ENCODE data around the gene ZNF248. TPM values are rescaled to one million over a fixed set of nuclear protein-coding genes. Genes with fewer than 3 reads are reported as not detected.
"Not testable (repeated sequence)": the region's sequence is repeated elsewhere in the genome, so short reads cannot be mapped to it uniquely, and the experiment has no call there.

ZNF248 gene
- total RNA-seq, 2 donors from 2014 or later, result 4.2 to 5.5 TPM

DNA sequence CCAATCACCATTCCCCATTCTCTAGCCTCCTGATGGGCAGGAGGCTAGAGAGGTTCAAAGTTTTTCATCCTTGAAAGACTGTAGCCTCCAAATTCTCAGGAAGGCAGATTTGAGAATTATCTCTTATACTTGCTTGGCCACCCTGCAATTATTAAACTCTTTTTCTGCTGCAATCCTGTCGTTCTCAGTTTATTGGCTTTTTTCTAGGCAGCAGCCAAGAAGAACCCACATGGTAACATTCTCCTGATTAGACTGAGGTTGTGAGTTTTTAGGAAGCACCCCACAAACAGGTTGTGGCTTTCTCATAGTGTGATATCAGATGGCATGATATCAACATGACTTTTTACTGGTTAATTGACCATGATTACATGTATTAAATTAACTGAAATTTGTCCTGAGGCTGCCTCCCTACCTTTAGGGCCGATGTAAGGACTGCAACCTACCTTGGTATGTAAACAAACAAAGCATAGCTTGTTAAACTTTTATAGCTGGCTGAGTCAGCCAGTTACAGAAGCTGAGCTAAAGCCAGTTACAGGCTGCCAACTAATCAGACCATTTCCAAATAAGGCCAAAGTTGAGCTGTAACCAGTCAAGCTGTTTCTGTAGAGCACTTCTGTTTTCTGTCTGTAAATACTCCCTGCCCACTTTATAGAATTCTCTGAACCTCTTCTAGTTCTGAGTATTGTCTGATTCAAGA, 3.2 kb upstream of the ZNF248 start:
- H3K27me3 Mint-ChIP-seq, result no peaks in the 10 kb centered on the region
- peaks cover 3% of the 10 kb centered on the region for H3K36me3 Mint-ChIP-seq (ENCODE audit: low read depth)
- no peak for DNase-seq
- peak overlapping the region; percentile 47 for H3K27ac Mint-ChIP-seq
- ATAC-seq, result no peak
- H3K4me3 Mint-ChIP-seq, result no peak overlapping the region
- H3K9me3 ChIP-seq (ENCODE audit: control insufficient read depth, low read length, poor library complexity, severe bottlenecking), result no peaks in the 10 kb centered on the region
- H3K4me1 Mint-ChIP-seq, result peaks cover 17% of the 10 kb centered on the region

DNA sequence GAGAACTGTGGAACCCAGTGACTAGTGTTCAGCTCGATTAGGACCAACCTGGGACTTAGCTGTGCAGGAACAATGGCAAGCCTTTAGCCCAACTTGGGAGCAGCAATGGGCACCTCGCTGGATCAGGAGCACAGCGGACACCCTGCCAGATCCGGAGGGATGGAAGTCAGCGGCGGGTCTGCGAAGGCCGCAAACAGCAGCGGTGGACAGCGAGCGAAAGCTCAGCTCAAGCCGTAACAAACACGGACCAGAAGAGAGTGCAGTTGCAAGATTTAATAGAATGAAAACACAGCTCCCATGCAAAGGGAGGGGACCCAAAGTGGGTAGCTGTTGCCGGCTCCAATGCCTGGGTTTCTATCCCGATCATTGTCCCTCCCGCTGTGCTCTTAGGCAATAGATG, 1.9 kb upstream of the ZNF248 start:
- not testable (repeated sequence) for H3K27me3 Mint-ChIP-seq; H3K27ac Mint-ChIP-seq; ATAC-seq; H3K9me3 ChIP-seq (ENCODE audit: control insufficient read depth, low read length, poor library complexity, severe bottlenecking); DNase-seq; H3K4me3 Mint-ChIP-seq; H3K36me3 Mint-ChIP-seq (ENCODE audit: low read depth)
- peaks cover 24% of the 10 kb centered on the region for H3K4me1 Mint-ChIP-seq

DNA sequence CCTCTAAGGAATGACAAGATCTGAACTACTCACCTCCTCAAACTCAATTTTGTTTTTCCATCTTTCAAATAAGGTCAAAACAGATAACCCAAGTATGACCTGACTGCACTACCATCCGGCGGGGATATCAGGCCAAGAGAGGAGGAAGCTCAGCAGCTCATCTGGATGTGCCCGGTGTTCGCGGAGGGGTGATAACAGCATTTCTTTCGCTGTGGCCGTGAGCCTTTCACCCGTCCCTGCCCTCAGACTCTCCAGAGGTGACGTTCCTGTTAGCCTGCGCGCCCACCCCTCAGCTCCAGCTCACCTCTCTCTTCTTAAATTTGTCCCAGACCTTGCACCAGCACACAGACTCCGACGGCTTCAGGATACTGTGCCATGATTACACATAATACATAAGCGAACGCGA, 526 bp downstream of the ZNF248 start:
- Mint-ChIP-seq H3K27me3 (no peaks in the 10 kb centered on the region), H3K4me3 (peak overlapping the region; percentile 97), H3K36me3 (ENCODE audit: low read depth) (peaks cover 8% of the 10 kb centered on the region), H3K27ac (peak overlapping the region; percentile 95), H3K4me1 (peaks cover 34% of the 10 kb centered on the region)
- no peaks in the 10 kb centered on the region for H3K9me3 ChIP-seq (ENCODE audit: control insufficient read depth, low read length, poor library complexity, severe bottlenecking)
- DNase-seq, result peak in 1 of 3 donors; percentile 5
- ATAC-seq, result peak; percentile 10

DNA sequence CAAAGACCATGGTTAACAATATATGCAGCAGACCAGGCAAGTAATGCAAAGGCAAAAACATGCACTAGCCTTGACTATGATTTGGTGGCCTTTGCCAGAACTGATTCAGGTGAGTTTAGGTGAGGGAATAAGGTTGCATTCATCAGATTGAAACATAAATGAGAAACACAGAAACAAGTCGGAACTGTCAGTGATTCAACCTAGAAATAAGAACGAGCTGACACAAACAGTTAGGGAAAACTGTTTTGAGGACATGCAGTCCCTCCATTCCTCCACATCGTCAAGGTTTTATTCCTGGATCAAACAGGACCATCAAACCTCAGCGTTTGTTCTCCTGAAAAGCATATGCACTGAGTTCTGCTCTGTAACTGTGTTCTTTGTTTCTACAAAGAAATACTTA, 1.8 kb downstream of the ZNF248 start:
- H3K27ac Mint-ChIP-seq, result peak overlapping the region; percentile 95
- no peaks in the 10 kb centered on the region for H3K9me3 ChIP-seq (ENCODE audit: control insufficient read depth, low read length, poor library complexity, severe bottlenecking)
- H3K4me3 Mint-ChIP-seq, result no peak overlapping the region
- H3K36me3 Mint-ChIP-seq (ENCODE audit: low read depth), result peaks cover 8% of the 10 kb centered on the region
- peaks cover 34% of the 10 kb centered on the region for H3K4me1 Mint-ChIP-seq
- ATAC-seq (no peak), DNase-seq (no peak)
- no peaks in the 10 kb centered on the region for H3K27me3 Mint-ChIP-seq

DNA sequence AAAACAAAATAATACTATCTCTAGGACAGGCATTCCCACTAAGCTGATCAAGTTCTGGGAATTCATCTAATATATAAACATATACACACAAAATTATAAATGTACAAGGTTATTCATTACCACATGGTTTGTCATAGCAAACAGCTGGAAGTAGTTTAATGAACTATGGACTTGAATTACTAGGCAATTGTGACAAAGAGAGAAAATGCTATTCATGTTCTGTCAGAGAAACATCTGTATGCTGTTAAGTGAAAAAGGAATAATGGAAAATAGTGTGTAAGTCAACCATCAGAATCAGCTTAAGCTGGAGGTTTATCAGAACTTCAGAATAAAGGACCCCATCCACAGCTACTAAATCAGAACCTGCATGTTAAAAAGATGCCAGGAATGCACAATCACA, 2.8 kb downstream of the ZNF248 start:
- no peak overlapping the region for H3K4me3 Mint-ChIP-seq
- DNase-seq, result no peak
- peaks cover 8% of the 10 kb centered on the region for H3K36me3 Mint-ChIP-seq (ENCODE audit: low read depth)
- peaks cover 34% of the 10 kb centered on the region for H3K4me1 Mint-ChIP-seq
- no peak overlapping the region for H3K27ac Mint-ChIP-seq
- no peak for ATAC-seq
- H3K9me3 ChIP-seq (ENCODE audit: control insufficient read depth, low read length, poor library complexity, severe bottlenecking), result no peaks in the 10 kb centered on the region
- no peaks in the 10 kb centered on the region for H3K27me3 Mint-ChIP-seq

DNA sequence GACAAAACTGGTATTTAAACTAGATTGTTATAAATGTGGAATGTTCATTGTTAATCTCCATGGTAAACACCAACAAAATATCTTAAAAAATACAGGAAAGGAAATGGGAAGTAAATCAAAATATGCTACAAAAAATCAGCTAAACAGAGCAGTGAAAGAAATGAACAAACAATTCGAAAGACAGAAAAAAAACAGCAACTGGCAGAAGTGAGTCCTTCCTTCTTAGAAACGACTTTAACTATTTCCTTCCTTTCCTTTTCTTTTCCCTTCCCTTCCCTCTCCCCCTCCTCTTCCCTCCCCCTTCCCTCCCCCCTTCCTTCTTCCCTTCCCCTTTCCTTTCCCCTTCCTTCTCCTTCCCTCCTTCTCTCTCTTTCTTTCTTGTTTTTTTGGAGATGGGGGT, 12.8 kb downstream of the ZNF248 start:
- no peaks in the 10 kb centered on the region for H3K9me3 ChIP-seq (ENCODE audit: control insufficient read depth, low read length, poor library complexity, severe bottlenecking)
- Mint-ChIP-seq H3K36me3 (ENCODE audit: low read depth) (peaks cover 4% of the 10 kb centered on the region), H3K4me1 (no peaks in the 10 kb centered on the region), H3K27me3 (no peaks in the 10 kb centered on the region), H3K4me3 (no peak overlapping the region), H3K27ac (no peak overlapping the region)
- no peak for DNase-seq
- ATAC-seq, result no peak

DNA sequence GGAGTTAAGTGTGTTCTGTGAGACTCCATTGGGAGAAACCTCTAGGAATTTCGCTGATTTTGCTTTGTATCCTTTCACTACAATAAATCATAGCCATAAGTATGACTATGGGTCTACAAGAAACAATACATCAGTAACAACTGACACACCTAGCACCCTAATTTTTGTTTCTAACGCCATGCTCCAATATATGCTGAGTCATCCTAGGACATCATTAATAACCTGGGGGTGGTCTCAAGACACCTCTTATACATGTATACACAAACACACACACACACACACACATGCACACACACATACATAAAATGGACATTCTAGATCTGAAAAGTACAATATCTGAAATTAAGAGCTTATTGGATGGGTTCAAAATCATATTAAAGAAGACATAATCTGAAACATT, 18.2 kb downstream of the ZNF248 start:
- DNase-seq (no peak), ATAC-seq (no peak)
- Mint-ChIP-seq H3K36me3 (ENCODE audit: low read depth) (peaks cover 12% of the 10 kb centered on the region), H3K27ac (no peak overlapping the region), H3K4me3 (no peak overlapping the region), H3K4me1 (no peaks in the 10 kb centered on the region), H3K27me3 (no peaks in the 10 kb centered on the region)
- peaks cover 6% of the 10 kb centered on the region for H3K9me3 ChIP-seq (ENCODE audit: control insufficient read depth, low read length, poor library complexity, severe bottlenecking)

DNA sequence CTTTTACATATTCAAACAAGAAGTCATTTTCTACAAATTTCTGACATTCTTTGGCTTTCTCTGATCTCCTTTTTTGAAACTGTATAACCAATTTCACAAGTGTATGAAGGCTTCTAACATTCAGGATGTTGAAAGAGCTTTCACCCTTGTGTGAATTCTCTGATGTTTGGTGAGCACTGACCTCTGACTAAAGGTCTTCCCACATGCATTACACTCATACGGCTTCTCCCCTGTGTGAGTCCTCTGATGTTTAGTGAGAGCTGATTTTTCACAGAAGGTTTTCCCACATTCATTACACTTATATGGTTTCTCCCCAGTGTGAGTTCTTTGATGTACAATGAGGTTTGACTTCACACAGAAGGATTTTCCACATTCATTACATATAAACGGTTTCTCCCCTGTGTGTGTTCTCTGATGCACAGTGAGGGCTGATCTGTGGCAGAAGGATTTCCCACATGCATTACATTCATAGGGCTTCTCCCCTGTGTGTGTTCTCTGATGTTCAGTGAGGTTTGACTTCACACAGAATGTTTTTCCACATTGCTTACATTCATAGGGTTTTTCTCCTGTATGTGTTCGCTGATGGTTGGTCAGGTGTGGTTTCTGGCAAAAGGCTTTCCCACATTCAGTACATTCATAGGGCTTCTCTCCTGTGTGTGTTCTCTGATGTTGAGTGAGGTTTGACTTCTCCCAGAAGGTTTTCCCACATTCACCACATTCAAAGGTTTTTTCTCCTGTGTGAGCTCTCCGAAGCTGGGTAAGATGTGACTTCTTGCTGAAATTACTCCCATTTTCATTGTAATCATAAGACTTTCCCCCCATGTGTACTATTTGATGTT, 25.7 kb downstream of the ZNF248 start:
- Mint-ChIP-seq H3K36me3 (ENCODE audit: low read depth) (peaks cover 8% of the 10 kb centered on the region), H3K4me3 (no peak overlapping the region), H3K27me3 (no peaks in the 10 kb centered on the region), H3K27ac (no peak overlapping the region), H3K4me1 (no peaks in the 10 kb centered on the region)
- H3K9me3 ChIP-seq (ENCODE audit: control insufficient read depth, low read length, poor library complexity, severe bottlenecking), result peaks cover 24% of the 10 kb centered on the region
- ATAC-seq (no peak), DNase-seq (no peak)

DNA sequence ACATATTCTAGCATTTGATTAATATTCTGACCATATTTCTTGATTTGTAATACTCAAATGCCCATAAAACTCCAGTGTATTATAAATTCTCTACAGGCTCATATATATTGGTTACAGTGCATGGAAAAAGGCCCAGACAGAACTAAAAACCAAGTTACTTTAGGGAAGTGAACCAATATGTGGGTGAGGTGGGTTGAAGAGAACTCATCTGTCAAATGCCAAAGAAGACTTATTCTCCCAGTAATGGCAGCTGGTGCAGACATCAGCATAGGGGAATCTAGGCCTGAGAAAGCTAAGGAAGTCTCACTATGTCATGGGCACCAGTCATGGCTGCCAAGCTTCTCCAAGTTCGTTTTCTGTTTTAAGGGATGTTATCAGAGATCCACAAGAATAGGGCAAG, 30.6 kb downstream of the ZNF248 start:
- ATAC-seq, result no peak
- DNase-seq, result no peak
- peaks cover 10% of the 10 kb centered on the region for H3K9me3 ChIP-seq (ENCODE audit: control insufficient read depth, low read length, poor library complexity, severe bottlenecking)
- H3K27ac Mint-ChIP-seq, result no peak overlapping the region
- no peak overlapping the region for H3K4me3 Mint-ChIP-seq
- no peaks in the 10 kb centered on the region for H3K27me3 Mint-ChIP-seq
- H3K4me1 Mint-ChIP-seq, result no peaks in the 10 kb centered on the region
- peaks cover 2% of the 10 kb centered on the region for H3K36me3 Mint-ChIP-seq (ENCODE audit: low read depth)

DNA sequence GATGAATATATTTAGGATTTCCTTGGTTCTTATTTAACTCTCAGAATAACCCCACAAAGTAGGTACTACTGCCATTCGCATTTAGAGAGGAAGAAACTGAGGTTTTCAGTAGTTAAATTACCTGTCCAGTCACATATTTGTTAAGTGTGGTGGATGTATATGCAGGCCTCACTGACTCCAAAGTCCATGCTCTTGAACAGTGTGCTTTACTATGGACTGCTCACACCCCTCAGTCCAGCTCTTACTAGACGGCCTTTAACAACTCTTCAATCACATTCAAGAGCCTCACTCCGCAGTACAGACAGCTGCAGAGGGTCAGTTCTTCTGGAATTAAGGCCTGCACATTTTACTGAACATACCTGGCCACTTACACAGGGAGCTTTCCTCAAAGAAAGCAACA, 36.2 kb downstream of the ZNF248 start:
- ATAC-seq (no peak), DNase-seq (no peak)
- Mint-ChIP-seq H3K27ac (no peak overlapping the region), H3K36me3 (ENCODE audit: low read depth) (peaks cover 4% of the 10 kb centered on the region), H3K27me3 (no peaks in the 10 kb centered on the region), H3K4me1 (no peaks in the 10 kb centered on the region), H3K4me3 (no peak overlapping the region)
- peaks cover 6% of the 10 kb centered on the region for H3K9me3 ChIP-seq (ENCODE audit: control insufficient read depth, low read length, poor library complexity, severe bottlenecking)

DNA sequence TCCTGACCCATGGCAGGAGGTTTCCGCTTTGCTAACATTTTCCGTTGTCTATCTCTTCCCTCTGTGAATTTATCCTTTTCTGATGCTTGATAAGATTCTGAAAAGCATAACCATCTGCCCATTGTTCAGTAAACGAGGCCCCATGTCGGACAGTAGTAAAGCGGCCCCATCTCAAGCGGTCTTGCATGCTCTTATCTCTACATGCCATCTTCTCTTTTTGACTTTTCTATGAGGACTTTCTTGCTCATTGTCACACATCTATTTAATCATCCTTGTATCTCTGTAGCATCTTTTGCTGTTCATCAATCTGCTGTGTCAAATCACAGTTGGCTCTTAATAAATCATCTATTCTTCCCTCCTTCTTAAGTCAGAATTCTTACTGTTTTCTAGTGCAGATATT, 37.6 kb downstream of the ZNF248 start:
- H3K36me3 Mint-ChIP-seq (ENCODE audit: low read depth), result peaks cover 4% of the 10 kb centered on the region
- peaks cover 9% of the 10 kb centered on the region for H3K9me3 ChIP-seq (ENCODE audit: control insufficient read depth, low read length, poor library complexity, severe bottlenecking)
- H3K4me1 Mint-ChIP-seq, result no peaks in the 10 kb centered on the region

DNA sequence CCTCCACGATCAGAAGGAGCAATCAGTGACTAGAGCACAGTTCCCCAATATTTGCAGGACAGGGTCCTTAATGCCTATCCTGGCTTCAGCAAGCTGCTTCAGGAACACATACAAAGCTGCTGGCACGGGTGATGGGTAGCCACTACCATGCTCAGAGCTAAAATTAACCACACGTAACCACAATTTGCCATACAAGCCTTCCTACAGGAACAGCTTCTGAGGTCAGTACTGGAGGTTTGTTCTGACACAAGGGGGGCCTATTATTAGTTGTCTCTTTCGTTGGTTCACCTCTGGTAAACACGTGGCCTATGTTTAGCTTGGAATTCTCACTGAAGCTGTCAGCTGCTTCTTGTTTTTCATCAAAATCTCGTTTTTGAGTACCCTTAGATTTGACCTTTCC, 41.1 kb downstream of the ZNF248 start:
- no peaks in the 10 kb centered on the region for H3K4me1 Mint-ChIP-seq
- no peak overlapping the region for H3K4me3 Mint-ChIP-seq
- no peaks in the 10 kb centered on the region for H3K27me3 Mint-ChIP-seq
- H3K36me3 Mint-ChIP-seq (ENCODE audit: low read depth), result peaks cover 4% of the 10 kb centered on the region
- ATAC-seq, result no peak
- H3K27ac Mint-ChIP-seq, result no peak overlapping the region
- no peak for DNase-seq
- peaks cover 9% of the 10 kb centered on the region for H3K9me3 ChIP-seq (ENCODE audit: control insufficient read depth, low read length, poor library complexity, severe bottlenecking)

More for the DNA sequence above, 37.6 kb downstream of the ZNF248 start:
- ATAC-seq, result no peak
- no peak overlapping the region for H3K4me3 Mint-ChIP-seq
- no peak for DNase-seq
- H3K27me3 Mint-ChIP-seq, result no peaks in the 10 kb centered on the region
- no peak overlapping the region for H3K27ac Mint-ChIP-seq

DNA sequence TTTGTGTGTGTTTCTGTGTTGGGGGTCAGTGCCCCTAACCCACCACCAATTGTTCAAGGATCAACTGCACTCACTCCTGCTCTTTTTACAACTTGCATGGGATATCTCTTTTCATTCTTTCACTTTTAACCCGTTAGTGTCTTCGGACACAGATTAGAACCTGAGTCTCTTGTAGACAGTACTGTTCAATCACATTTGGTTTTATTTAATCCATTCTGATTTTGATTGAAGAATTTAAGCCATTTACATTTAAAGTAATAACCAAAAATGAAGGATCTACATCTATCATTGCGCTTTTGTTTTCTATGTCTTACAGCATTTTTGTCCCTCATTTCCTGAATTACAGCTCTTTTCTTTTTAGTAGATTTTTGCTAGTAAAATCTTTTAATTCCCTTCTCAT, 43.6 kb downstream of the ZNF248 start:
- Mint-ChIP-seq H3K36me3 (ENCODE audit: low read depth) (no peaks in the 10 kb centered on the region), H3K27ac (no peak overlapping the region), H3K4me1 (no peaks in the 10 kb centered on the region), H3K4me3 (no peak overlapping the region), H3K27me3 (no peaks in the 10 kb centered on the region)
- ATAC-seq, result no peak
- no peak for DNase-seq
- peaks cover 5% of the 10 kb centered on the region for H3K9me3 ChIP-seq (ENCODE audit: control insufficient read depth, low read length, poor library complexity, severe bottlenecking)

DNA sequence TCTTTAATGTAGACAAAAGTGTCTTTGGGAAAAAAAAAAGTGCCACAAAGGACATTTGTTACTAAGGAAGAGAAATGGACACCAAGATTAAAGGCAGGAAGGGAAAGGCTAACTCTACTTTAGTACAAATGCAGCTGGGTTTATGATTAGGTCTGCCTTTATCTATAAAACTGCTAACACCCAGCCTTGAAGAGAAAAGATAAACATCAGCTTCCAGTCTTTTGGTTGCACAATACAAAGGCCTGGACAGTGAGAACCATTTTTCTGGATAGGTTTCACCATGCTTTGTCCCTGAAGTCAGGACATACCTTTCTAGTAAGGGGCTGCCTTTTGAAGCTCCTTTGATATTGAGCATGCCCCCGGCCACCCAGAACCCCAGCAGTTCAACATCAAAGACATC, 45.1 kb downstream of the ZNF248 start:
- no peaks in the 10 kb centered on the region for H3K4me1 Mint-ChIP-seq
- no peak overlapping the region for H3K27ac Mint-ChIP-seq
- peaks cover 5% of the 10 kb centered on the region for H3K9me3 ChIP-seq (ENCODE audit: control insufficient read depth, low read length, poor library complexity, severe bottlenecking)
- DNase-seq, result no peak
- no peaks in the 10 kb centered on the region for H3K36me3 Mint-ChIP-seq (ENCODE audit: low read depth)
- H3K27me3 Mint-ChIP-seq, result no peaks in the 10 kb centered on the region
- no peak for ATAC-seq
- no peak overlapping the region for H3K4me3 Mint-ChIP-seq
